HG03432 (cell line): ENCODE results near the gene ARHGAP22.

Source experiments
- ATAC-seq: cut with Tn5 transposase; IDR thresholded peaks from one replicate; pipeline ENCODE4 v1.9.1; 2021; ENCODE audit warnings: mild to moderate bottlenecking, moderate library complexity; ENCODE audit not compliant: unreplicated experiment

Gene ARHGAP22

DNA sequence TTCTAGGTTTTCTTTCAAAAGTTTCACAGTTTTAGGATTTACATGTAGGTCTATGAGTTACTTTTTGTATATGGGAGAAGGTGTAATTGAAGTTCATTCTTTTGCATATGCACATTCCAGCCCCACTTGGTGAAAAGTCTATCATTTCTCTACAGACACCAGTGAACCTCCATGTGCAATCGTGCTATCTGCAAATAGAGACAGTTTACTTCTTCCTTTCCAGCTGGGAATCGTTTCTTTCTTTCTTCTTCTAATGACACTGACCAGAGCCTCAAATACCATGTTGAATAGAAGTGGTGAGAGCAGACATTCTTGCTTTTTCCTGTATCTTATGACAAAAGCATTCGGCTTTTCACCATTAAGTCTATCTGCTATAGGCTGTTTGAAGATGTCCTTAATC is 122.7 kb downstream of the ARHGAP22 start:
- ATAC-seq: no peak

DNA sequence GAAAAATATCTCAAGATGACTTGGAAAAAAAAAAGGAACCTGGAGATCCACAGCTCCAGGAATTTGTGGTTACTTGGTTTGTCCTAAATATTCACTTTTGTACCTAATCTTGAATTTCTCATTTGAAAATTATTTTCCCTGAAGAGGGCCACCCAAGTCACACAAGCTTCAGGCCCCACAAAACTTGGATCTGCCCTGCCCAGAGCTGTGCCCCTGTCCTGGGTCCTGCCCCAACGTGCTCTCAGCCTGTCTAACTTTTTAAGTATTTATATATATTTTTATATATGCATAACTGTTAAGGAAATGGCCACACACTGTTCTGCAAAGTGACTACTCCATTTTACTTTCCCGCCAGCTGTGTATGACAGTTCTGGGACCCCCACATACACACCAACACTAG is 123.5 kb downstream of the ARHGAP22 start:
- no peak for ATAC-seq

DNA sequence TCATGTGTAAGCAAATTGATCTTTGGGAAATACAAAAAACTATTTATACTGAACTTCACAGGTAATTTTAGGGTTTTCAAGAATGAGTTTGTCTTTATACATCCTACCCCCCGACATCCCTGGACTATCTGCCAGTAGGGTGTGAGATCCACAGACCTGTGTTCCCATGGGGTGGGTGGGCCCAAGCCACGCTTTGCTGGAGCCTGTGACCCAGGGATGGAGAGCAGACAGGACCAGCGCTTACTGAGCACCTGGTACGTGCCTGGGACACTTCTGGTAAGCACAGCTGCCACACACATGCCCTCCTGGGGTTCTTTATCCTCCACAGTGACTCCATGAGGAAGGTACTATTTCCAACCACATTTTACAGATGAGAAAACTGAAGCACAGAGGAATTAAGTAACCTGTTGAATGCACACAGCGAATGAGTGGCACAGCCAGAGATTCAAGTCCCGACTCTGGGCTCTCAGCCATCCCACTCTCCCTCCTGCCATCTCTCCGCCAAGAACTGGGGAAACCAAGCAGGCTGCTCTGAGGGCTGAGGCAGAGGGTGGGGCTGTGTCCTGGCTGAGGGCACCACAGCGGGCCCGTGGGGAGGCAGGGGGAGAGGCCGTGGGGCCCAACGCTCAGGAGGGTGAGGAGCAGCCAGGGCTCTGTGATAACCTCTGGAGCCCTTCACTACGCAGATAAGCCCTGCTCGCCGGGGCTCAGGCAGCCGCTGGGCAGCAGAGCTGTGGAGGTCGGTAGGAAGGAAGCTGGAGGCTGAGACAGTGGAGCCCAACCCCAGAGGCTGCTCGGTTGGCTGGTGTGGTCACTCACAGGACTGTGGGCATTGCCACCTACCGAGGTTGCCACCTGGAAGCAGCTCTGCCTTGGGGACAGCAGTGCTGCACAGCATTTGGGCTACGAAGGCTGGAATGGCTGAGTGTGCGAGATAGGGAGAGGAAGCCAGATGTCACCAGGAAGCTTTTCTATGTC is 124.2 kb downstream of the ARHGAP22 start:
- no peak for ATAC-seq

DNA sequence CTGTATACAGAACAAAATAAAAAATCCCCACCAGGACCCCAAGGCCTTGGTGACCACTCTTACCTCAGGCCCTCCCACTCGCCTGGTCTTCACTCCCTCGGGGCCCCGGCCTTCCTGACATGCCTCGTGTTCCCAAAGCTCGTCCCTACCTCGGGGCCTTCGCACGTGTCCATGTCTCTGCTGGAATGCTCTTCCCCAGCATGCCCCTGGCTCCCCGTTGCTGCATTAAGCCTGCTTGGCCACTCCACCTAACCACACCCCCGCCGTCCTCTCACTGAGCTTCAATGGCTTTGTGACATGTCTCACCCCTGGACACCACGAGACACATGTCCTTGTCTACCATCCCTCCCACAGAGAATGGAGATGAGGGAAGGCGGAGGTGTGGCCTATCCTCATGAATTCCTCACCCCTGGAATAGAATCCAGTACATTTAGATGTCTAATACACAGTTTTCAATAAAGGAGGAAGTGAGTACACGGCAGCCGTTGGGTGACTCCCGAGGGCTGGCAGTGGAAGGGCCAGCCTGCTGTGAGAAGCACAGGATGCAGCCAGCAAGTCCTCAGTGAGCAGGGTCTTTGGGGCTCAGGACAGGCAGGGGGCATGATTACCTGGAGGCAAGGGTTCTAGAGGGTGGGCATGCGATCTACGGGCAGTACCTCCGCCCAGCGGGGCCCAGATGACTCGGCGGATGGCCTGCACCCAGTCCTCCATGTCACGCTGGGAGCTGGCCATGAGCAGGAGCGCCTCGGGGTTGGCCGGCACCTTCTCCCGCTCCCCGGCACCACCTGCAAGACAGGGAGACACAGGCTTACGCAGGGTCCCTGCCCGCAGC is 125.7 kb downstream of the ARHGAP22 start:
- ATAC-seq: no peak

DNA sequence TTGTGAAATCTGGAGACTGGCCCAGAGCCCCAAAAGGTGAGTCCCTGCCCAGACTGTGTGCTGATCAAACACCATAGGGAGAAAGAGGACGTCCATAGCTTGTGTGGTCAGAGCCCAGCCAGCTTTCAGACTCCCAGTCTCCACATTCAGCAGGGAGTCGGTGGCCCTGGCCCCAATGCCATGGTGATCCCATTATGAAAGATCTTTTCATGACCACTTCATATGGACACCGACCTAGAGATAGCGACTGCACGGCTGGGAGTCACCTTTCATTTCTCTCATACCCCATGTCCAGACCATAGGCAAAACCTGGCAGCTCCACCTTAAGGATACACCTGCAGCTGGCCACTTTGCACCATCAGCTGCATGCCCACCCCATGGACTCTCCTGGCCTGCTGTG is 126.4 kb downstream of the ARHGAP22 start:
- no peak for ATAC-seq

DNA sequence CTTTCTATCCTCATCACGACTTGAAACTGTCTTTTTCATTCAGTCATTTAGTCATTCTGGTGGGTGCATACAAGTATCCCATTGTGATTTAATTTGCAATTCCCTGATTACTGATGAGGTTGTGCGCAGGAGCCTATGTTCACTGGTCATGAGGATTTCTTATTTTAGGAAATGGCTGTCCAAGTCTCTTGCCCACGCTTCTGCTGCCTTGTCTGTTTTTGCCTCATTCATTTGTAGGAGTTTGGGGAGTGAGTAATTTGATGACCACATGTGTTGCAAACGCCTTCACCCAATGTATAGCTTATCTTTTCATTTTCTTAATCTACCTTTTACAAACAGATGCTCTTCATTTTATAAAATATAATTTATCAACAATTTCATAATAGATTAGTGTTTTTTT is 127.3 kb downstream of the ARHGAP22 start:
- ATAC-seq: no peak

DNA sequence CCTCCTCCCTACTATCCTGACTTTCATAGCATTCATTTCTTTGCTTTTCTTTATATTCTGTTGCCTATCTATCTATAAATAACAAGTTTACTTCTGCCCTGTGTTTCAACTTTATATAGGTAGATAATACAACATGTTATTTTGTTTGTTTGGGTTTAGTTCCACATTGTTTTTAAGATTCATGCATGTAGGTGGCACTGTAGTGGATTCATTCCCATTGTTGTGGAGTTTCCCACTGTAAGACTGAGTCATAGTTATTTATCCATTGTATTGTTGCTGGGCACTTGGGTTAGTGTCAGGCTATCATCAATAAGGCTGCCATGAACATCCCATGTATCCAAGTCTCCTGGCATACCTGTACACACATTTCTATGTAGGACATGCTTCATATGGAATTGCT is 127.7 kb downstream of the ARHGAP22 start:
- ATAC-seq: no peak

DNA sequence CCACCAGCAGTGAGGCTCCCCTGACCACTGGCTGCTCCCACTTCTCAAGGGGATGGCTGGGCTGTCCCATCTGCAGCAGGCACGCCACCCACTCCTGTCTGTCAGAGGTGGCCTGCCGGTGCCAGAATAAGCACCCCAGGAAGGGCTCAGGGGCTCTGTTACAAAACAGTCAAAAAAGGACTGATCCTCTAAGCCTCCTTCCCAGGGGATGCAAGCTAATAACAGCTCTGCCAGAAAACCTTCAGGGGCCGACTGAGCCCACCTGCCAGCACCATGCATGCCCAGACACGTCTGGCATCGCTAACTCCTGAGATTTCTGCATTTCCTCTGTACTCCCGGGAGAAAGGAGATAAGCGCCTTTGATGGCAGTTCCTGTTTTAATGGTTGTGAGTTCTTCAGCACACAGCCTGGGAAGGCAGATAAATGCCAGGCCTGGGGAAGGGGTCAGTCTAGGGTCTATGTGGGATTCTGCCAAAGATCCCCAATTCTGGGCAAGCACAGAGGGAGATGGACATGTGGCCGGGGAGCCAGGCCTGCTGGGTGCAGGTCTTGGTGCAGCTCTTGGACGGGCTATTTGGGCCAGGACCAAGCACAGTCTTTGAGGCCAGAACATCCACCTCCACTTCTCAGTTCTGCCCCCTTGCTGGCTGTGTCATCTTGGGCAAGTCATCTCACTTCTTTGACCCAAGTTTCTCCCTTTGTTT is 128.4 kb downstream of the ARHGAP22 start:
- no peak for ATAC-seq

DNA sequence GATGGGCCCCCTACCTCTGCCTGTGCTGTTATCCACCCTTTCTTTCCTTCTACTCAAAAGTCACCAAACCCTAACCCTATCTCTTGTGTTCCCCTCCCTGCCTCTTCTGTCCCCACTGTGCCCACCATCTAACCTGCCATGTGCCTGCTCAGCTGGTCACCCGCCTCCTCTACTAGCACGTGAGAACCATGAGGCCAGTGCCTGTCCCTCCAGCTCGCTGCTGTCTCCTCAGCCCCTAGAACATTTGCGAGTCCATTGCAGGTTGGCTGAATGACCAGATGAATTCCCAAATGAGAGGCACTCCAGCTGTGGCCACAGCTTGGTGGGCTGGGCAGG is 129.0 kb downstream of the ARHGAP22 start:
- ATAC-seq: no peak

DNA sequence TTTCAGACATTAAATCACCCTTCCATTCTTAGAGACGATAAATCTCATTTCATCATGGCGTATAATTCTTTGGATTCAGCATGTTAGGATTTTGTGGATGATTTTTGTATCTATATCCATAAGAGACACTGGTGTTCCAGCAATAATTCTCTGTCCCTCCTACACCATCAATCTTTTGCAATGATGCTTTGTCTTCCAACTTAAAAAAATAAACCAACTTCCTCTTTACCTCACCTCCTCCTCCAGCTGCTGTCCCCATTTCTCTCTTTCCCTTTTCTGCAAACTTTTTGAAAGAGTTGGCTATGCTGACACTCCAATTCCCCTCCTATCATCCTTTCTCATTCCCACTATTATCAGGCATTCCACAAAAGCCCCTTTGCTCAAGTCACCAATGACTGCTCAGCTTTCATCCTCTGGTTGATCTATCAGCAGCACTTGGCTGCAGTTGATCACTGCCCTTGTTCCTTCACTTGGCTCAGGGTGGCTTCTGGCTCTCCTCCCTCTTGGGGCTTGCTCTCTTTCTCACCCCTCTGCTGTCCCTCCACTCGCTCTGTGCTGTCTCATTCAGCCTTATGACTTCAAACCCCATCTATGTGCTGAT is 130.0 kb downstream of the ARHGAP22 start:
- no peak for ATAC-seq

DNA sequence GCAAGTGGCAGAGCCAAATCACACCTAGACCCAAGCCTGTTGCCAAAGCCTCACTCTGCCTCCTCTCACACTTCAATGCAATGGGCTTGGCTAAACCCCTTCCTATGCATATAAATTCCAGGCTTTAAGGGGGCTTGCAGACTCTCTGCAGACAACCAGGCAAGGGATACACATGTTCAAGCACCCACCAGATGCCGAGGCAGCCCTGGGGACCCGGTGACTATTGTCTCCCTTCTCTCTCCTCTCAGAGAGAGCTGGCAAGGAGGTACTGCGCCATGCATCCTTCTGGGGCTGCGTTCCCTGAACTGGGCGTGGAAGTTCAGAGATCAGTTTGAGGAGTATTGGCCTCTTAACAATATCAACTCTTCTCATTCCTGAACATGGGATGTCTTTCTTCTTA is 131.2 kb downstream of the ARHGAP22 start:
- ATAC-seq: no peak

DNA sequence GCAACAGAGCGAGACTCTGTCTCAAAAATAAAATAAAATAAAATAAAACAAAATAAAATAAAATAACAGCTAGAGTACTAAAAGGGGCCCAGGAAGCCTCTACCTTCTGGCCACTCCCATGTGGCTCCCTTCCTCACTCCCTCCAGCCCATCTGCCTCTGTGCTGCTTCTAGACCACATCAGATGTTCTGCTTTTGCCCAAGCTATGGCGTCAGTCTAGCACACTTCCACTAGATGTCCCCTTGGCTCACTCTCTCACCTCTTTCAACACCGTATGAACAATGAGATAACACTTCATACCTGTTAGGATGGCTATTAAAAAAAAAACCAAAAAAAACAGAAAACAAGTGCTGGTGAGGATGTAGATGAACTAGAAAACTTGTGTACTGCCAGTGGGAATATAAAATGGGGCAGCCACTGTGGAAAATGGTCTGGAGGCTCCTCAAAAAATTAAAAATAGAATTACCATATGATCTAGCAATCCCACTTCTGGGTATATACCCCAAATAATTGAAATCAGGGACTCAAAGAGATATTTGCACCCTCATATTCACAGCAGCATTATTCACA is 132.3 kb downstream of the ARHGAP22 start:
- ATAC-seq: no peak

DNA sequence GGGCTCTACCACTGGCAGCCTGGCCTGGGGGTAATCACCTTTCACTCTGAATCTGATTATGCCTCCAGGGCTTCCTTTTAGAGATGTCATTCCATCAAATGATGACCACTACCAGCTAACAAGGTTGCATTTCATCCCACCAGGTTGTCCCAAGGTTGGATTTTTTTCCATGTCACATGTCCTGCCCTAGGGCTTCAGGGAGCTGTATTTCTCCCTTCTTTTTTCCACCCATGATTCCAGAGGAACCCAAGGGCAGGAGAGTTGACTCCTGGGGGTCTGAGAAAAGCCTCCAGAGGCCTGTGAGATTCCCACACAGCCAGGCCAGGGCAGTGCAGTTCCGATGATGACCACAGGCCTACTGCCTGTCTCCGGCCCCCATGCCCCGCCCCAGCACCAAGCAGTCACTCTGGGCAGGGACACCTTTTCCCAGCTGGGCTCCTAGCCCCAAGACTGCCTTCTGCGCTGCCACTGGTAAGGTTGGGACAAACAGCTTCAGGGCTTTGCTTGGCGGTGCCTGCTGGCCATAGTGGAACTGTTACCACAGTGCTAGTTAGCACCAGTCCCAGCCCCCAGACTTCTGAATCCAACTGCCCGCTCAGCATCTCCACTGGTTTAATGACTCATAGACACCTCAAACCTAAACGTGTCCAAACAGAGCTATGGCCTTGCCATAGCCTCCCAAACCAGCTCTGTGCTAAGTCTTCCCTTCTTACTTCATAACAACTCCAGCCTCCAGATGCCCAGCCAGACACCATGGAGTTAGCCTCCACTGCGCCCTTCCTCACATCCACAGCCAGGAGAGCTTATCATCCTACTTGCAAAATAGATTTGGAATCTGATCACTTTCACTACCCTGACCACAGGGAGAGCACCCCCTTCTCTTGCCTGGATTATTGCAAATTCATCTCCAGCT is 133.7 kb downstream of the ARHGAP22 start:
- ATAC-seq: no peak

DNA sequence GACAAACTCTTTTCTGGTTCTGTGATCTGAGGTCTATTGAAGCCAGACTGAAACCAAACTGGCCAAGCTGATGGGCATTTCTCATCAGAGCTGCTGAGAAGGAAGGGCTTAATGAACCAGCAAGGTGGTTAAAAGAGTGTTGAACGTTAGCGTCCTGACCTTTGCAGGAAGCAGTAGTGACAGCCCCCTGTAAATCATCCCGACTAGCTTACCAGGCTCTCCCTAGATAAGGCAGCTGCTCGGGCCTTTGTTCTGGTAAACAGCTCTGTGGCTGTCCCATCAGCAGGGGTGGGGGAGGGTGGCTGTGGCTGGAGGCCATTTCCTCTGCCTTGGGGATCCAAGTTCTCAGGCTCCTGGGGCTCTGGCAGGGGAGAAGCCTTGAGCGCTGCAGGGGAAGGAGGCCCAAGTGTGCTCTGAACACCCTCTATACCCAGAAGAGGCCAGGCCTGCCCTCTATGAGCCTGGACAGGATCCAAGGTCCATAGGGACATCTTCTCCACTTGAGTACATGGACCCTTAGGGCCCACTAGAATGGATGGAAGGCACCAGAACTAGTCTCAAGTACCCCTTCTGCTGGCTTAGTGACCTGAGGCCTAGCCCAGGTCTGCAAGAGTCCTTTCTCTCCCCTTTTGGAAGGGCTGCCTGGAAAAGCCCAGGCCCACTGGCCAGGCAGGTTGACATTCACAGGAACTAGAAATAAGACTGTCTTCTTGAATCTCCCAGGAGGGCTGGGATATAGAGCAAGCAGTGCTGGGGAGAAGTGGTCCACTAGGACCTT is 134.6 kb downstream of the ARHGAP22 start:
- ATAC-seq: no peak

DNA sequence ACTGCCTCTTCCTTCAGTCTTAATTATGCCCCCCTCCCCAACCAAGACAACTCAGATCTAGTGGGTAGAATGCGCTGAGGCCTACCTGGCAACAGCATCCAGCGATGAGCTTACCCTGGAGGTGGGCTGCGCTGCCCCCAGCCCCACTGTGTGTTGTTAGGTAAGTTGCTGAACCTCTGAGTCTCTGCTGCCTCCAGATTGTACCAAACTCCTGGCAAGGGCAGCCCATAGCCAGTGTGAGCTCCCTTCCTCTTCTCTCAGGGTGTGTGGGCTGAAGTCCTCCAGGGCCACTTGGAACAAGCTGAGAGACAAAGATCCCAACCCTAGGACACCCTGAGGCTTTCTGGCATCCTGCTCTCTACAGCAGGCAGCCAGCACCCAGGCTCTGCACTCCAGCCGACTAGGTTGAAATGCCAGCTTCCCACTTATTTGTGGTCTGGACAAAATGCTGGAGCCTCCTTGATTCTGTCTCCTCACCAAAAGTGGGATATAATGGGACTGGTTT is 135.3 kb downstream of the ARHGAP22 start:
- ATAC-seq: no peak

DNA sequence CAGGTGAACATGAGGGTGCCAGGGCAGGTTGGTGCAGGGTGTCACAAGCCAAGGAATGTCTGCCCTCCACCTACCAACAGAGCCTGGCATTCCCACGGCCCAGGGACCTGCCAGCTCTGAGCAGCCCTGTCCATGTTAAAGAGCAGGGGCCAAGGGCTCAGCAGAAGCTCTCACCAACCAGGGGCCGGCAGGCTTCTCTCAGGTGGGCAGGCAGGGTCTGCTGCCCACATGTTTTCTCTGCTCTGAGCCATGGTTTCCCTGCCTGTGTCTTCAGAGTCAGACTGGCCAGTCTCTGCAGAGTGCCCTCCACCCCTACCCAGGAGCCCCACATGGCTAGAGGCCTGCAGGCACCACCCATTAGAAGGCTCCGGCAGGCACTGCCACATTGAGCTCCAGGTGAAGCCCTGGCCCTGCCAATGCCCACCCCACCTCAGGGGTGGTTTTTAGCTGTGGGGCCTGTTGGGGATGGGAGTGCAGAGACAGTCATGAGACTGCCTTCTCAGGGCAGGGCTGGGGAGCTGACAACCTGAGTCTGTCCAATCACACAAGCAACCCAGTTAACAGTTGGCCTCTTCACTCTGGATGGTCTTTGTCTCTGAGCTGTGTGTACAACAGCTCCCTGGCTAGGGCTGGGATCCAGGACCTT is 135.9 kb downstream of the ARHGAP22 start:
- ATAC-seq: no peak

DNA sequence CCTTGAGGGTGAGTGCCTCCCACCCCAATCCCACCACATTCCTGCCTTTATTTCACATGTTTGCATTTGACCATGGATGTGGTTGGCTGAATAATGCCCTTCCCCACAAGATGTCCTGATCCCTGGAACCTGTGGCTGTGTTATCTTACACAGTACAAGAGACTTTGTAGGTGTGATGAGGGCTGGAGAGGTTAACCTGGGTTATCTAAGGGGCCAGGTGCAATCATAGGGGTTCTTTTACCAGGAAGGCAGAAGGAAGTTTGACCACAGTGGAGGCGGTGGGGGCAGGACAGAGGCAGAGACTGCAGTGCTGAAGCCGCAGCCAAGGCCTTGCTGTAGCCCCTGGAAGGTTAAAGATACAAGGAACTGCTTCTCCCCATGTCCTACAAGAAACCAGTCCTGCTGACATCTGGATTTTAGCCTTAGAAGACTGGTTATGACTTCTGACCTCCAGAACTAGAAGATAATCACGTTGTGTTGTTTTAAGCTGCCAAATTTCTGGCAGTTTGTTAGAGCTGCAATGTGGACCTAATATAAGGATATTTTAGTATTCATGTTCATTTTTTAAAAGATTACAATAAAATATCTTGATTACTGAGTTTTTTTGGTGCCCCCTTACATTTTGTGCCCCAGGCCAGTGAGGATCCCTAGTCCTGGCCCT is 136.6 kb downstream of the ARHGAP22 start:
- ATAC-seq: no peak

DNA sequence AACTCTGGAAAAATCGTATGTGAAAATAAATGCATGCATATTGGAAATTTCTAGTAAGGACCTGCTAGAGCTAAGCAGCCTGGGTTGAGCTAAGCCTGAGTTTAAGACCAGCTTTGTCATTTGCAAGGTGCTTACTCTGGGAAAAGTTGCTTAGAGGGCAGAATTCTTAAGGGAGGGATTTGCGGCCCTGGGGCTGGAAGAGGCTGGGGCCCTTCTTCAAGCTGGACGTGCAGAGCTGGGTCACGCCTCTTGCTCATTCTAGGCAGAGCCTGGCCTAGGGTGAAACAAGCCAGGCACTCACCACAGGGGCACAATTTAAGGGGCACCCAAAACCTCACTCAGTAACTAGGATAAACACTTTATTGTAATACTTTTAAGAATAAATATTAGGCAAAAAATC is 137.2 kb downstream of the ARHGAP22 start:
- ATAC-seq: no peak
